Neutrophil (primary cell): Measurements from ENCODE around the gene SSBP4.
A peak's percentile ranks its signal among the peaks of the same experiment; 100 is the strongest.

Source experiments
- H3K27ac ChIP-seq: fragments of 200-600 bp; sonication (generic); 2 replicates; pipeline ENCODE4 v1.5.1; 2016; ENCODE audit warnings: mild to moderate bottlenecking, moderate library complexity
- H3K27me3 ChIP-seq: fragments of 200-600 bp; sonication (generic); 2 replicates; pipeline ENCODE4 v1.6.0; 2016; ENCODE audit warnings: mild to moderate bottlenecking
- H3K36me3 ChIP-seq: fragments of 200-600 bp; sonication (generic); 2 replicates; pipeline ENCODE4 v1.5.1; 2017
- H3K4me1 ChIP-seq, 2 experiments: fragments of 200-600 bp in 1 of 2; sonication (generic) in 1 of 2; 1 replicate in 1 of 2; 2 replicates in 1 of 2; pipeline versions ENCODE4 v1.5.1 to v1.6.1; 2013 to 2016; ENCODE audit warnings: low read depth in 1 of 2, low read length in 1 of 2, mild to moderate bottlenecking in 1 of 2, moderate library complexity in 1 of 2; ENCODE audit not compliant: control insufficient read depth in 1 of 2, insufficient read depth in 1 of 2
- H3K4me3 ChIP-seq, 2 experiments: fragments of 200-600 bp in 1 of 2; sonication (generic) in 1 of 2; 1 replicate in 1 of 2; 2 replicates in 1 of 2; pipeline ENCODE4 v1.5.1; 2013 to 2016; ENCODE audit warnings: low read depth in 1 of 2, low read length in 1 of 2, mild to moderate bottlenecking in 1 of 2, moderate library complexity in 1 of 2
- H3K9me3 ChIP-seq: fragments of 200-600 bp; sonication (generic); 2 replicates; pipeline ENCODE4 v1.5.1; 2016
- TF ChIP-seq, protein P1 (sequence below): fragments of 200-600 bp; sonication (generic); IDR thresholded peaks from 2 replicates; pipeline ENCODE4 v1.5.1; 2016; ENCODE audit warnings: antibody characterized with exemption

The SSBP4 gene

GRCh38 chr19:18425515-18426415 lies 6.6 kb downstream of the SSBP4 start:
- Histone ChIP-seq H3K27ac (no peak overlapping the region), H3K4me3 (no peak overlapping the region), H3K4me1 (peaks cover 5 to 14% of the 10 kb centered on the region in 2 experiments), H3K36me3 (no peaks in the 10 kb centered on the region), H3K9me3 (no peaks in the 10 kb centered on the region), H3K27me3 (peaks cover 60% of the 10 kb centered on the region)
- TF ChIP-seq, protein P1, sequence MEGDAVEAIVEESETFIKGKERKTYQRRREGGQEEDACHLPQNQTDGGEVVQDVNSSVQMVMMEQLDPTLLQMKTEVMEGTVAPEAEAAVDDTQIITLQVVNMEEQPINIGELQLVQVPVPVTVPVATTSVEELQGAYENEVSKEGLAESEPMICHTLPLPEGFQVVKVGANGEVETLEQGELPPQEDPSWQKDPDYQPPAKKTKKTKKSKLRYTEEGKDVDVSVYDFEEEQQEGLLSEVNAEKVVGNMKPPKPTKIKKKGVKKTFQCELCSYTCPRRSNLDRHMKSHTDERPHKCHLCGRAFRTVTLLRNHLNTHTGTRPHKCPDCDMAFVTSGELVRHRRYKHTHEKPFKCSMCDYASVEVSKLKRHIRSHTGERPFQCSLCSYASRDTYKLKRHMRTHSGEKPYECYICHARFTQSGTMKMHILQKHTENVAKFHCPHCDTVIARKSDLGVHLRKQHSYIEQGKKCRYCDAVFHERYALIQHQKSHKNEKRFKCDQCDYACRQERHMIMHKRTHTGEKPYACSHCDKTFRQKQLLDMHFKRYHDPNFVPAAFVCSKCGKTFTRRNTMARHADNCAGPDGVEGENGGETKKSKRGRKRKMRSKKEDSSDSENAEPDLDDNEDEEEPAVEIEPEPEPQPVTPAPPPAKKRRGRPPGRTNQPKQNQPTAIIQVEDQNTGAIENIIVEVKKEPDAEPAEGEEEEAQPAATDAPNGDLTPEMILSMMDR: no peak

DNA sequence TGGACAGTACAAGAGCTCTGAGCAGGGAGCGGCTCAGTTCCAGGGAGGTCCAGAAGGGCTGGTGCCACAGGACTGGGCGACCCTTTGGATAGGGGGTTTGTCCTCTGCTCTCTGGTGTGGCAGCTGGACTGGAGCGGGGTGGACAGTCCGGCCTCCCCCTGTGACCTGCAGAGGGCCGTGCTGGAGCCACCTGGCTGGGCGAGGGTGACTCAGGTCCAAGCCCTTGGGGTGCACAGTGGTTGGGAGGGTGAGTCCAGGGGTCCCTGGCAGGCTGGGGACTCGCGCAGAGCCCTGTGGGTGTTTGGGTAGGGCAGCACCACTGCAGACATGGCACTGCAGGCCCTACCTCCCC lies 7.2 kb downstream of the SSBP4 start:
- no peak overlapping the region for H3K27ac ChIP-seq
- TF ChIP-seq, protein P1: no peak
- H3K36me3 ChIP-seq: no peaks in the 10 kb centered on the region
- no peaks in the 10 kb centered on the region for H3K9me3 ChIP-seq
- no peak overlapping the region for H3K4me3 ChIP-seq
- peaks cover 58% of the 10 kb centered on the region for H3K27me3 ChIP-seq
- peaks cover 5 to 14% of the 10 kb centered on the region in 2 experiments for H3K4me1 ChIP-seq

DNA sequence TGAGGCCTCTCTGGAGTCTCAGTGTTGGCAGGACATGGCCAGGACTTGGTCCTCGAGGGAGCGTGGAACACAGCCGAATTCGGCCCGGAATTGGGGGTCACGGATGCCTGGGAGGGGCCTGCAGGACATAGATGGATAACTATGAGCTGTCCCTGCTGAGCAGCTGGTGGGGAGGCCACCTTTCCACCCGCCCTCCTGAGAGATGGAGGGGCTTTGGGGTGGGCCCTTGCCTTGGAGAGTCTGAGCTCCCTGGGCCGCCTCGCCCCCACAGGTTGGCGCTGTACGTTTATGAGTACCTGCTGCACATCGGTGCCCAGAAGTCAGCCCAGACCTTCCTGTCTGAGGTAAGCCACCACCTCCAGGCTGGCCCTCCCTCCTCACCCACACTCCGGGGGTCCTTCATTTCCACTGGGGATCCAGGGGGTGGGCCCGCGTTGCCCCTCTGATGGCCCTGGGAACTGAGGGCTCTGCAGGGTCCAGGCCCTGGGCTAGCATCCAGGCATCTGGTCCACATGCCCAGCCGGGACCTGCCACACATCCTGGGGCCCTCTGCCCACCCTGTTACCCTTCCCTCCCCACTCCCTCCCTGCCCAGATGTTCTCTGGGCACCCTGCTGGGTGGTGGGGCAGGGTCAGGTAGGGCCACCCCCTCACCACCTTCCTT lies 8.0 kb downstream of the SSBP4 start:
- TF ChIP-seq, protein P1: no peak
- H3K27me3 ChIP-seq: peaks cover 58% of the 10 kb centered on the region
- no peak overlapping the region for H3K27ac ChIP-seq
- no peaks in the 10 kb centered on the region for H3K36me3 ChIP-seq
- H3K9me3 ChIP-seq: no peaks in the 10 kb centered on the region
- no peak overlapping the region for H3K4me3 ChIP-seq
- peaks cover 5 to 14% of the 10 kb centered on the region in 2 experiments for H3K4me1 ChIP-seq

DNA sequence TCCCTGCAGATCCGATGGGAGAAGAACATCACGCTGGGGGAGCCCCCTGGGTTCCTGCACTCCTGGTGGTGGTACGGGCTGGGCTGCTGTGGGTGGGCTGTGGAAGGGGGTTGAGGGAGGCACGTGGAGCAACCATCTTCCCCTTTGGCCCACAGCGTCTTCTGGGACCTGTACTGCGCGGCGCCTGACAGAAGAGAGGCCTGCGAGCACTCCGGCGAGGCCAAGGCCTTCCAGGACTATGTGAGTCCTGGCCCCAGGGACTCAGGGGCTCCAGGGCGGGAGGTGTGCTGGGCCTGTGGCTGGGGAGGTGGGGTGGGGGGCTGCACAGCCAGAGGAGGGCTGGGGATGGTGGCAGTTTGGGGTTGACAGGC lies 8.5 kb downstream of the SSBP4 start:
- H3K27ac ChIP-seq: no peak overlapping the region
- no peak overlapping the region for H3K4me3 ChIP-seq
- H3K4me1 ChIP-seq: peaks cover 7 to 14% of the 10 kb centered on the region in 2 experiments
- no peaks in the 10 kb centered on the region for H3K9me3 ChIP-seq
- H3K36me3 ChIP-seq: no peaks in the 10 kb centered on the region
- peaks cover 62% of the 10 kb centered on the region for H3K27me3 ChIP-seq
- TF ChIP-seq, protein P1: no peak

GRCh38 chr19:18428173-18428786 lies 9.1 kb downstream of the SSBP4 start:
- TF ChIP-seq, protein P1: no peak
- H3K36me3 ChIP-seq: no peaks in the 10 kb centered on the region
- H3K4me3 ChIP-seq: peak overlapping the region in 1 of 2 experiments; percentile 56
- peaks cover 13 to 18% of the 10 kb centered on the region in 2 experiments for H3K4me1 ChIP-seq
- H3K27me3 ChIP-seq: peaks cover 67% of the 10 kb centered on the region
- no peaks in the 10 kb centered on the region for H3K9me3 ChIP-seq
- no peak overlapping the region for H3K27ac ChIP-seq
